Erythroblast (primary cell): ENCODE data around the gene OSBPL10.

Experiments used
- GATA1 ChIP-seq: IDR thresholded peaks from 2 replicates; pipeline ENCODE4 v1.6.1; 2011; ENCODE audit warnings: low read depth, mild to moderate bottlenecking, control low read depth, low read length, moderate library complexity
- POLR2A ChIP-seq: IDR thresholded peaks from 2 replicates; pipeline ENCODE4 v1.6.1; 2011; ENCODE audit warnings: mild to moderate bottlenecking, low read length

GRCh38 chr3:31625358-31625757 lies 355.7 kb downstream of the OSBPL10 start:
- TF ChIP-seq POLR2A (no peak), GATA1 (no peak)
